SJSA1 (cell line): ENCODE results near the gene BUD23. TPM values are rescaled to one million over a fixed set of nuclear protein-coding genes. Genes with fewer than 3 reads are reported as not detected.
"Not testable (repeated sequence)": the region's sequence is repeated elsewhere in the genome, so short reads cannot be mapped to it uniquely, and the experiment has no call there.

Experiments used
- DNase-seq, 2 experiments: peaks; one replicate each; pipeline ENCODE4 v3.0.0-alpha.2; 2015 to 2020; ENCODE audit warnings: low spot score in 2 of 2, low read depth in 1 of 2
- H3K27ac ChIP-seq: fragments of 250-450 bp; sonication (Bioruptor Pico); 2 replicates; pipeline ENCODE4 v1.5.1; 2020; ENCODE audit warnings: mild to moderate bottlenecking, moderate library complexity
- H3K27me3 ChIP-seq: fragments of 250-450 bp; sonication (Bioruptor Pico); replicated peaks from 2 replicates; pipeline ENCODE4 v1.5.1; 2020; ENCODE audit warnings: mild to moderate bottlenecking, moderate library complexity
- H3K36me3 ChIP-seq: fragments of 250-450 bp; sonication (Bioruptor Pico); 2 replicates; pipeline ENCODE4 v1.5.1; 2020; ENCODE audit warnings: mild to moderate bottlenecking
- H3K4me1 ChIP-seq: fragments of 250-450 bp; sonication (Bioruptor Pico); replicated peaks from 2 replicates; pipeline ENCODE4 v1.6.1; 2021; ENCODE audit warnings: mild to moderate bottlenecking
- H3K4me3 ChIP-seq: fragments of 250-450 bp; sonication (Bioruptor Pico); 2 replicates; pipeline ENCODE4 v1.5.1; 2020; ENCODE audit warnings: mild to moderate bottlenecking
- H3K9me3 ChIP-seq: fragments of 250-450 bp; sonication (Bioruptor Pico); replicated peaks from 2 replicates; pipeline ENCODE4 v1.5.1; 2020; ENCODE audit warnings: mild to moderate bottlenecking
- total RNA-seq: library from RNA; depleted of rRNA; stranded (reverse); fragments of >200 nt; shearing (Covaris generic); gene quantifications from 2 replicates; pipeline ENCODE4 v1.2.3, GENCODE V29; 2014

BUD23 gene
- total RNA-seq, 1 experiment from 2014 or later: 42.2 TPM

GRCh38 chr7:73674468-73675124 is 8.8 kb upstream of the BUD23 start:
- Histone ChIP-seq H3K27me3 (no peaks in the 10 kb centered on the region), H3K36me3 (peaks cover 18% of the 10 kb centered on the region), H3K4me3 (no peak overlapping the region), H3K9me3 (no peaks in the 10 kb centered on the region), H3K4me1 (no peaks in the 10 kb centered on the region), H3K27ac (no peak overlapping the region)
- DNase-seq: no peak

- H3K27me3 ChIP-seq, H3K9me3 ChIP-seq, H3K27ac ChIP-seq, H3K4me3 ChIP-seq, H3K4me1 ChIP-seq, DNase-seq: not testable (repeated sequence)
- peaks cover 22% of the 10 kb centered on the region for H3K36me3 ChIP-seq
Observed at GRCh38 chr7:73676062-73676461, 7.3 kb upstream of the BUD23 start.

- H3K4me1 ChIP-seq: peaks cover 17% of the 10 kb centered on the region
- no peaks in the 10 kb centered on the region for H3K9me3 ChIP-seq
- no peak overlapping the region for H3K4me3 ChIP-seq
- H3K27ac ChIP-seq: no peak overlapping the region
- H3K27me3 ChIP-seq: no peaks in the 10 kb centered on the region
- no peak for DNase-seq
- peaks cover 37% of the 10 kb centered on the region for H3K36me3 ChIP-seq
Observed at GRCh38 chr7:73678862-73679261, 4.5 kb upstream of the BUD23 start.

GRCh38 chr7:73679709-73680108 is 3.7 kb upstream of the BUD23 start:
- no peaks in the 10 kb centered on the region for H3K9me3 ChIP-seq
- H3K4me1 ChIP-seq: peaks cover 17% of the 10 kb centered on the region
- DNase-seq: no peak
- no peaks in the 10 kb centered on the region for H3K27me3 ChIP-seq
- no peak overlapping the region for H3K4me3 ChIP-seq
- peaks cover 37% of the 10 kb centered on the region for H3K36me3 ChIP-seq
- H3K27ac ChIP-seq: no peak overlapping the region

- Histone ChIP-seq H3K27ac (no peak overlapping the region), H3K27me3 (no peaks in the 10 kb centered on the region), H3K9me3 (no peaks in the 10 kb centered on the region), H3K4me1 (peaks cover 17% of the 10 kb centered on the region), H3K36me3 (peaks cover 37% of the 10 kb centered on the region), H3K4me3 (no peak overlapping the region)
- no peak for DNase-seq
Observed at GRCh38 chr7:73680501-73680900, 2.9 kb upstream of the BUD23 start.

- H3K4me3 ChIP-seq: no peak overlapping the region
Observed at GRCh38 chr7:73681031-73681430, 2.4 kb upstream of the BUD23 start.

GRCh38 chr7:73682745-73683055 is 697 bp upstream of the BUD23 start:
- H3K36me3 ChIP-seq: peaks cover 46% of the 10 kb centered on the region
- peak overlapping the region; percentile 88 for H3K4me3 ChIP-seq
- H3K9me3 ChIP-seq: no peaks in the 10 kb centered on the region
- peaks cover 17% of the 10 kb centered on the region for H3K4me1 ChIP-seq
- DNase-seq: no peak
- peak overlapping the region; percentile 49 for H3K27ac ChIP-seq
- H3K27me3 ChIP-seq: no peaks in the 10 kb centered on the region

More at GRCh38 chr7:73681031-73681430, 2.4 kb upstream of the BUD23 start:
- DNase-seq: no peak
- peaks cover 17% of the 10 kb centered on the region for H3K4me1 ChIP-seq
- no peaks in the 10 kb centered on the region for H3K9me3 ChIP-seq
- peaks cover 37% of the 10 kb centered on the region for H3K36me3 ChIP-seq
- H3K27ac ChIP-seq: no peak overlapping the region
- no peaks in the 10 kb centered on the region for H3K27me3 ChIP-seq

GRCh38 chr7:73683788-73684693 is 644 bp downstream of the BUD23 start:
- DNase-seq: peak in 1 of 2 experiments; percentile 17
- Histone ChIP-seq H3K27ac (peak overlapping the region; percentile 20), H3K9me3 (no peaks in the 10 kb centered on the region), H3K4me3 (peak overlapping the region; percentile 88), H3K36me3 (peaks cover 40% of the 10 kb centered on the region), H3K27me3 (no peaks in the 10 kb centered on the region), H3K4me1 (peaks cover 17% of the 10 kb centered on the region)

GRCh38 chr7:73685311-73685710 is 1.9 kb downstream of the BUD23 start:
- Histone ChIP-seq H3K9me3 (no peaks in the 10 kb centered on the region), H3K36me3 (peaks cover 44% of the 10 kb centered on the region), H3K27ac (no peak overlapping the region), H3K4me1 (peaks cover 17% of the 10 kb centered on the region), H3K4me3 (no peak overlapping the region), H3K27me3 (no peaks in the 10 kb centered on the region)
- no peak for DNase-seq

- Histone ChIP-seq H3K9me3 (no peaks in the 10 kb centered on the region), H3K4me3 (no peak overlapping the region), H3K27ac (no peak overlapping the region), H3K4me1 (no peaks in the 10 kb centered on the region; the same call in 1 of the 2 replicates), H3K36me3 (peaks cover 56% of the 10 kb centered on the region), H3K27me3 (no peaks in the 10 kb centered on the region)
- no peak for DNase-seq
Observed at GRCh38 chr7:73688288-73688687, 4.9 kb downstream of the BUD23 start.

- Histone ChIP-seq H3K27ac (no peak overlapping the region), H3K9me3 (no peaks in the 10 kb centered on the region), H3K4me3 (no peak overlapping the region), H3K27me3 (no peaks in the 10 kb centered on the region), H3K36me3 (peaks cover 74% of the 10 kb centered on the region), H3K4me1 (no peaks in the 10 kb centered on the region)
- no peak for DNase-seq
Observed at GRCh38 chr7:73690646-73691045, 7.2 kb downstream of the BUD23 start.

- no peaks in the 10 kb centered on the region for H3K9me3 ChIP-seq
- no peaks in the 10 kb centered on the region for H3K4me1 ChIP-seq
- DNase-seq: no peak
- H3K27ac ChIP-seq: no peak overlapping the region
- H3K27me3 ChIP-seq: no peaks in the 10 kb centered on the region
- H3K36me3 ChIP-seq: peaks cover 84% of the 10 kb centered on the region
- no peak overlapping the region for H3K4me3 ChIP-seq
Observed at GRCh38 chr7:73696372-73696771, 13.0 kb downstream of the BUD23 start.

GRCh38 chr7:73698410-73698809 is 15.0 kb downstream of the BUD23 start:
- Histone ChIP-seq H3K4me3 (no peak overlapping the region), H3K27me3 (no peaks in the 10 kb centered on the region), H3K9me3 (no peaks in the 10 kb centered on the region), H3K4me1 (no peaks in the 10 kb centered on the region), H3K27ac (no peak overlapping the region), H3K36me3 (peaks cover 87% of the 10 kb centered on the region)
- DNase-seq: no peak

- DNase-seq: no peak
- Histone ChIP-seq H3K9me3 (no peaks in the 10 kb centered on the region), H3K4me1 (peaks cover 2% of the 10 kb centered on the region), H3K27ac (no peak overlapping the region), H3K27me3 (no peaks in the 10 kb centered on the region), H3K36me3 (peaks cover 82% of the 10 kb centered on the region), H3K4me3 (no peak overlapping the region)
Observed at GRCh38 chr7:73699370-73700068, 16.1 kb downstream of the BUD23 start.
